ENCODE results near the gene PHACTR3.

The PHACTR3 gene

GRCh38 chr20:59802471-59803221 is 198.3 kb downstream of the PHACTR3 start:
- DNase-seq (ENCODE audit: low spot score): no peak
- no peak for TF ChIP-seq CTCF (IDR thresholded peaks at IDR 0.05; ENCODE audit: extremely low read depth, missing control alignments)

- no peak for TF ChIP-seq CTCF (IDR thresholded peaks at IDR 0.05; ENCODE audit: extremely low read depth, missing control alignments)
- no peak for DNase-seq (ENCODE audit: low spot score)
Observed at GRCh38 chr20:59804347-59804746, 200.0 kb downstream of the PHACTR3 start.

GRCh38 chr20:59804871-59805665 is 200.7 kb downstream of the PHACTR3 start:
- DNase-seq (ENCODE audit: low spot score): no peak
- TF ChIP-seq CTCF (IDR thresholded peaks at IDR 0.05; ENCODE audit: extremely low read depth, missing control alignments): no peak

- no peak for DNase-seq (ENCODE audit: low spot score)
- TF ChIP-seq CTCF (IDR thresholded peaks at IDR 0.05; ENCODE audit: extremely low read depth, missing control alignments): no peak
Observed at GRCh38 chr20:59805786-59806577, 201.6 kb downstream of the PHACTR3 start.

- no peak for TF ChIP-seq CTCF (IDR thresholded peaks at IDR 0.05; ENCODE audit: extremely low read depth, missing control alignments)
- DNase-seq (ENCODE audit: low spot score): no peak
Observed at GRCh38 chr20:59806578-59806975, 202.2 kb downstream of the PHACTR3 start.

GRCh38 chr20:59807909-59808728 is 203.8 kb downstream of the PHACTR3 start:
- DNase-seq (ENCODE audit: low spot score): no peak

More at GRCh38 chr20:59807909-59808728, 203.8 kb downstream of the PHACTR3 start:
- TF ChIP-seq CTCF (IDR thresholded peaks at IDR 0.05; ENCODE audit: extremely low read depth, missing control alignments): no peak

Measured in GM20000 (cell line).